Measurements from ENCODE around the gene E4F1. TPM values are rescaled to one million over a fixed set of nuclear protein-coding genes. Genes with fewer than 3 reads are reported as not detected.

E4F1 gene
- total and polyA plus RNA-seq, 2 of the 13 experiments (the other 11 are each of a cell fraction or from before 2014, with no cell fraction given): 13.8 to 19.5 TPM

- no peak for TF ChIP-seq ZBTB39 (CRISPR knock-in tag; IDR thresholded peaks at IDR 0.05)
- no peak for TF ChIP-seq ZGPAT (CRISPR knock-in tag; IDR thresholded peaks at IDR 0.05)
- no peak for TF ChIP-seq SOX5 (CRISPR knock-in tag; IDR thresholded peaks at IDR 0.05; ENCODE audit: borderline replicate concordance)
- TF ChIP-seq ZFP37 (CRISPR knock-in tag; IDR thresholded peaks at IDR 0.05; ENCODE audit: borderline replicate concordance): no peak
- TF ChIP-seq, protein P1, sequence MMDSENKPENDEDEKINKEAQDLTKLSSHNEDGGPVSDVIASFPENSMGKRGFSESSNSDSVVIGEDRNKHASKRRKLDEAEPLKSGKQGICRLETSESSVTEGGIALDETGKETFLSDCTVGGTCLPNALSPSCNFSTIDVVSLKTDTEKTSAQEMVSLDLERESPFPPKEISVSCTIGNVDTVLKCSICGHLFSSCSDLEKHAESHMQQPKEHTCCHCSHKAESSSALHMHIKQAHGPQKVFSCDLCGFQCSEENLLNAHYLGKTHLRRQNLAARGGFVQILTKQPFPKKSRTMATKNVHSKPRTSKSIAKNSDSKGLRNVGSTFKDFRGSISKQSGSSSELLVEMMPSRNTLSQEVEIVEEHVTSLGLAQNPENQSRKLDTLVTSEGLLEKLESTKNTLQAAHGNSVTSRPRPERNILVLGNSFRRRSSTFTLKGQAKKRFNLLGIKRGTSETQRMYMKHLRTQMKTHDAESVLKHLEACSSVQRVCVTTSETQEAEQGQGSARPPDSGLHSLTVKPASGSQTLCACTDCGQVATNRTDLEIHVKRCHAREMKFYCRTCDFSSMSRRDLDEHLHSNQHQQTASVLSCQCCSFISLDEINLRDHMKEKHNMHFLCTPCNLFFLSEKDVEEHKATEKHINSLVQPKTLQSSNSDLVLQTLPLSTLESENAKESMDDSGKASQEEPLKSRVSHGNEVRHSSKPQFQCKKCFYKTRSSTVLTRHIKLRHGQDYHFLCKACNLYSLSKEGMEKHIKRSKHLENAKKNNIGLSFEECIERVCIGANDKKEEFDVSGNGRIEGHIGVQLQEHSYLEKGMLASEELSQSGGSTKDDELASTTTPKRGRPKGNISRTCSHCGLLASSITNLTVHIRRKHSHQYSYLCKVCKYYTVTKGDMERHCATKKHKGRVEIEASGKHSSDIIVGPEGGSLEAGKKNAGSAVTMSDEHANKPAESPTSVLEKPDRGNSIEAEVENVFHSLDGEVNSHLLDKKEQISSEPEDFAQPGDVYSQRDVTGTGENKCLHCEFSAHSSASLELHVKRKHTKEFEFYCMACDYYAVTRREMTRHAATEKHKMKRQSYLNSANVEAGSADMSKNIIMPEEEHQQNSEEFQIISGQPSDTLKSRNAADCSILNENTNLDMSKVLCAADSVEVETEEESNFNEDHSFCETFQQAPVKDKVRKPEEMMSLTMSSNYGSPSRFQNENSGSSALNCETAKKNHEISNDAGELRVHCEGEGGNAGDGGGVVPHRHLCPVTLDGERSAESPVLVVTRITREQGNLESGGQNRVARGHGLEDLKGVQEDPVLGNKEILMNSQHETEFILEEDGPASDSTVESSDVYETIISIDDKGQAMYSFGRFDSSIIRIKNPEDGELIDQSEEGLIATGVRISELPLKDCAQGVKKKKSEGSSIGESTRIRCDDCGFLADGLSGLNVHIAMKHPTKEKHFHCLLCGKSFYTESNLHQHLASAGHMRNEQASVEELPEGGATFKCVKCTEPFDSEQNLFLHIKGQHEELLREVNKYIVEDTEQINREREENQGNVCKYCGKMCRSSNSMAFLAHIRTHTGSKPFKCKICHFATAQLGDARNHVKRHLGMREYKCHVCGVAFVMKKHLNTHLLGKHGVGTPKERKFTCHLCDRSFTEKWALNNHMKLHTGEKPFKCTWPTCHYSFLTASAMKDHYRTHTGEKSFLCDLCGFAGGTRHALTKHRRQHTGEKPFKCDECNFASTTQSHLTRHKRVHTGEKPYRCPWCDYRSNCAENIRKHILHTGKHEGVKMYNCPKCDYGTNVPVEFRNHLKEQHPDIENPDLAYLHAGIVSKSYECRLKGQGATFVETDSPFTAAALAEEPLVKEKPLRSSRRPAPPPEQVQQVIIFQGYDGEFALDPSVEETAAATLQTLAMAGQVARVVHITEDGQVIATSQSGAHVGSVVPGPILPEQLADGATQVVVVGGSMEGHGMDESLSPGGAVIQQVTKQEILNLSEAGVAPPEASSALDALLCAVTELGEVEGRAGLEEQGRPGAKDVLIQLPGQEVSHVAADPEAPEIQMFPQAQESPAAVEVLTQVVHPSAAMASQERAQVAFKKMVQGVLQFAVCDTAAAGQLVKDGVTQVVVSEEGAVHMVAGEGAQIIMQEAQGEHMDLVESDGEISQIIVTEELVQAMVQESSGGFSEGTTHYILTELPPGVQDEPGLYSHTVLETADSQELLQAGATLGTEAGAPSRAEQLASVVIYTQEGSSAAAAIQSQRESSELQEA (CRISPR knock-in tag; IDR thresholded peaks at IDR 0.05; ENCODE audit: not compliant biosample characterization): no peak
These were observed 47.4 kb downstream of the E4F1 start (continued) for GRCh38 chr16:2270588-2271470.
